ENCODE results near the gene SON.
"Not testable (repeated sequence)": the region's sequence is repeated elsewhere in the genome, so short reads cannot be mapped to it uniquely, and the experiment has no call there.

SON gene, protein sequence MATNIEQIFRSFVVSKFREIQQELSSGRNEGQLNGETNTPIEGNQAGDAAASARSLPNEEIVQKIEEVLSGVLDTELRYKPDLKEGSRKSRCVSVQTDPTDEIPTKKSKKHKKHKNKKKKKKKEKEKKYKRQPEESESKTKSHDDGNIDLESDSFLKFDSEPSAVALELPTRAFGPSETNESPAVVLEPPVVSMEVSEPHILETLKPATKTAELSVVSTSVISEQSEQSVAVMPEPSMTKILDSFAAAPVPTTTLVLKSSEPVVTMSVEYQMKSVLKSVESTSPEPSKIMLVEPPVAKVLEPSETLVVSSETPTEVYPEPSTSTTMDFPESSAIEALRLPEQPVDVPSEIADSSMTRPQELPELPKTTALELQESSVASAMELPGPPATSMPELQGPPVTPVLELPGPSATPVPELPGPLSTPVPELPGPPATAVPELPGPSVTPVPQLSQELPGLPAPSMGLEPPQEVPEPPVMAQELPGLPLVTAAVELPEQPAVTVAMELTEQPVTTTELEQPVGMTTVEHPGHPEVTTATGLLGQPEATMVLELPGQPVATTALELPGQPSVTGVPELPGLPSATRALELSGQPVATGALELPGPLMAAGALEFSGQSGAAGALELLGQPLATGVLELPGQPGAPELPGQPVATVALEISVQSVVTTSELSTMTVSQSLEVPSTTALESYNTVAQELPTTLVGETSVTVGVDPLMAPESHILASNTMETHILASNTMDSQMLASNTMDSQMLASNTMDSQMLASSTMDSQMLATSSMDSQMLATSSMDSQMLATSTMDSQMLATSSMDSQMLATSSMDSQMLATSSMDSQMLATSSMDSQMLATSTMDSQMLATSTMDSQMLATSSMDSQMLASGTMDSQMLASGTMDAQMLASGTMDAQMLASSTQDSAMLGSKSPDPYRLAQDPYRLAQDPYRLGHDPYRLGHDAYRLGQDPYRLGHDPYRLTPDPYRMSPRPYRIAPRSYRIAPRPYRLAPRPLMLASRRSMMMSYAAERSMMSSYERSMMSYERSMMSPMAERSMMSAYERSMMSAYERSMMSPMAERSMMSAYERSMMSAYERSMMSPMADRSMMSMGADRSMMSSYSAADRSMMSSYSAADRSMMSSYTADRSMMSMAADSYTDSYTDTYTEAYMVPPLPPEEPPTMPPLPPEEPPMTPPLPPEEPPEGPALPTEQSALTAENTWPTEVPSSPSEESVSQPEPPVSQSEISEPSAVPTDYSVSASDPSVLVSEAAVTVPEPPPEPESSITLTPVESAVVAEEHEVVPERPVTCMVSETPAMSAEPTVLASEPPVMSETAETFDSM (N-terminal part only)

GRCh38 chr21:33542640-33543504 is at the start of gene SON:
Gene SON (plus strand): TSS chr21:33543038. CDS start chr21:33543093, 55 bp downstream.
- TF ChIP-seq CTCF (IDR thresholded peaks at IDR 0.05; ENCODE audit: low read depth, low read length, missing control alignments): no peak
- DNase-seq (ENCODE audit: low read depth): peak; percentile 98

GRCh38 chr21:33493756-33494155 is 49.1 kb upstream of the SON start:
- in situ Hi-C loops (cut with HindIII; ENCODE audit: low sequenced_read_pairs): no loop called here
- DNase-seq (ENCODE audit: low read depth): no peak

More at GRCh38 chr21:33542640-33543504, at the start of gene SON:
- in situ Hi-C loops (cut with HindIII; ENCODE audit: low sequenced_read_pairs): no loop called here
- peak within 1 kb of the TSS; percentile 78 for H3K4me3 ChIP-seq (ENCODE audit: low read depth, low read length)

DNA sequence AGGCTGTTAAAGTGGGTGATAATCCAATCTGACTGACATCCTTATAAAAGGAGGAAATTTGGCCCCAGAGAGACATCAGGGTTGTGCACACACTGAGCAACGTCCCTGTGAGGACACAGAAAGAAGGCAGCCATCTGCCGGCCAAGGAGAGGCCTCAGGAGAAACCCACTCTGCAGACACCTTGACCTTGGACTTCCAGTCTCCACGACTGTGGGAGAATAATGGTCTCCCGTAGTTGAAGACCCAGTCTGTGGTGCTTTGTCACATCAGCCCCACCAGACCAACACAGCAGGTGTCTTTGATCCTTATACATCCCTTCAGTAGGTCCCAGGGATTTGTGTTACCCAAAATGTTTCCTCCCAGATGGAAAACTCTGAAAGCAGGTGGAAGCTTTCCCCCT is 47.1 kb upstream of the SON start:
- in situ Hi-C loops (cut with HindIII; ENCODE audit: low sequenced_read_pairs): no loop called here
- no peak for DNase-seq (ENCODE audit: low read depth)
- TF ChIP-seq CTCF (IDR thresholded peaks at IDR 0.05; ENCODE audit: low read depth, low read length, missing control alignments): no peak
- no peak overlapping the region for H3K4me3 ChIP-seq (ENCODE audit: low read depth, low read length)

More at GRCh38 chr21:33493756-33494155, 49.1 kb upstream of the SON start:
- no peak overlapping the region for H3K4me3 ChIP-seq (ENCODE audit: low read depth, low read length)
- TF ChIP-seq CTCF (IDR thresholded peaks at IDR 0.05; ENCODE audit: low read depth, low read length, missing control alignments): no peak

DNA sequence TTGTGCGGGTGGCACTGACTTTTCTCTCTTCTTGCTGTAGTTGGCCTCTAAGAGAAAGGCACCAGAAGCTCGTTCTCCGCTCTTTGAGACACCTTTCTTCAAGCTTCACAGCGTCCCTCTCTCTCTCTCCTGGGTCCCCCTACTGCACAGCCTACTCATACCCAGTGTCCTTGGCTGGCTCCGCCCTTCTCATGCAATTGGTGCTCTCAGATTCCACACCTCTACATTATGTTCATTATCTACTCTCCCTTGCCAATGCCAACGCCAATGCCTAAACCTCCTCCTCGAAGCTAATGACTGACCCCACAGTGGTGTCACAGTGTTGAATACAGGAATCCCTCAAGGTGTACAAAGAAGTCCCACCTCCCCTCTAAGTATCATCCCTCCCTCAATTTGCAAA is 46.5 kb upstream of the SON start:
- H3K4me3 ChIP-seq (ENCODE audit: low read depth, low read length): no peak overlapping the region
- TF ChIP-seq CTCF (IDR thresholded peaks at IDR 0.05; ENCODE audit: low read depth, low read length, missing control alignments): no peak
- no peak for DNase-seq (ENCODE audit: low read depth)
- in situ Hi-C loops (cut with HindIII; ENCODE audit: low sequenced_read_pairs): no loop called here

GRCh38 chr21:33505833-33506232 is 37.0 kb upstream of the SON start:
- no peak overlapping the region for H3K4me3 ChIP-seq (ENCODE audit: low read depth, low read length)
- TF ChIP-seq CTCF (IDR thresholded peaks at IDR 0.05; ENCODE audit: low read depth, low read length, missing control alignments): no peak
- in situ Hi-C loops (cut with HindIII; ENCODE audit: low sequenced_read_pairs): no loop called here
- DNase-seq (ENCODE audit: low read depth): no peak

- in situ Hi-C loops (cut with HindIII; ENCODE audit: low sequenced_read_pairs); H3K4me3 ChIP-seq (ENCODE audit: low read depth, low read length); DNase-seq (ENCODE audit: low read depth): not testable (repeated sequence)
Observed at GRCh38 chr21:33507003-33507402, 35.8 kb upstream of the SON start.
